HCT116 (cell line): ENCODE measurements around the gene TRPM4. TPM values are rescaled to one million over a fixed set of nuclear protein-coding genes. Genes with fewer than 3 reads are reported as not detected.

ENCODE experiments used
- ATAC-seq: fragments of 200-7000 bp; cut with Tn5 transposase; 2 replicates; pipeline ENCODE4 v1.9.1; 2020; ENCODE audit warnings: mild to moderate bottlenecking, moderate library complexity
- BruUV-seq: library from RNA; stranded (reverse); fragments of 400-500 nt; replicated peaks from 2 replicates; lab custom pipeline; 2021; lab: Mats Ljungman, UMichigan
- CTCF ChIA-PET: fragments of 300-600 bp; sonication (Branson Sonifier 250); formaldehyde crosslinking; loops from one replicate; lab custom pipeline; 2021; ENCODE audit warnings: antibody characterized with exemption; lab: Charles Lee
- POLR2A ChIA-PET: fragments of 300-600, 350-600 bp; sonication (Branson Sonifier 250); formaldehyde crosslinking; loops from one replicate; lab custom pipeline; 2021; ENCODE audit warnings: antibody characterized with exemption; lab: Charles Lee
- RAD21 ChIA-PET, 2 experiments: fragments of 300-600 bp; sonication (Branson Sonifier 250); formaldehyde crosslinking; loops; one replicate each; lab custom pipeline; 2023; ENCODE audit warnings: low total read pairs in 2 of 2; ENCODE audit not compliant: uncharacterized antibody in 2 of 2, unreplicated experiment in 2 of 2, low non-redundant PET in 1 of 2; lab: Charles Lee
- DNase-seq: peaks from one replicate; pipeline ENCODE4 v3.0.0-alpha.2; 2010; ENCODE audit warnings: low read depth, low spot score
- H2AFZ ChIP-seq: fragments of 200-600 bp; shearing (Covaris generic), sonication (generic); 2 replicates; pipeline ENCODE4 v1.6.1; 2017; ENCODE audit warnings: low read depth, mixed run types, mixed read lengths, antibody characterized with exemption, low read length; ENCODE audit not compliant: poor library complexity, severe bottlenecking
- H3K27ac ChIP-seq: 2 replicates; pipeline ENCODE4 v1.5.1; 2012; ENCODE audit warnings: low read depth, low read length
- H3K27me3 ChIP-seq: fragments of 200-600 bp; sonication (generic); 2 replicates; pipeline ENCODE4 v1.6.1; 2016; ENCODE audit warnings: mixed run types, low read length, mixed read lengths; ENCODE audit not compliant: insufficient read depth
- H3K36me3 ChIP-seq, 2 experiments: fragments of 200-500 bp in 1 of 2; fragments of 200-600 bp in 1 of 2; sonication (Bioruptor generic) in 1 of 2; sonication (generic) in 1 of 2; 2 replicates each; pipeline versions ENCODE4 v1.5.1 to v1.6.1; 2014 to 2016; ENCODE audit warnings: low read length in 2 of 2, inconsistent platforms in 1 of 2, mixed read lengths in 1 of 2, mixed run types in 1 of 2; ENCODE audit not compliant: insufficient read depth in 2 of 2, control insufficient read depth in 1 of 2
- H3K4me1 ChIP-seq, 2 experiments: fragments of 200-600 bp in 1 of 2; sonication (generic) in 1 of 2; 2 replicates each; pipeline versions ENCODE4 v1.5.1 to v1.6.1; 2012 to 2017; ENCODE audit warnings: low read length in 2 of 2, inconsistent platforms in 1 of 2, mild to moderate bottlenecking in 1 of 2, mixed read lengths in 1 of 2, mixed run types in 1 of 2, moderate library complexity in 1 of 2; ENCODE audit not compliant: insufficient read depth in 2 of 2, control insufficient read depth in 1 of 2
- H3K4me2 ChIP-seq: fragments of 200-600 bp; sonication (generic); 2 replicates; pipeline ENCODE4 v1.6.1; 2017; ENCODE audit warnings: mixed run types, low read length, mixed read lengths
- H3K4me3 ChIP-seq, 2 experiments: fragments of 200-600 bp in 1 of 2; sonication (generic) in 1 of 2; replicated peaks in 1 of 2; 2 replicates each; pipeline ENCODE4 v1.5.1; 2011 to 2016; ENCODE audit warnings: low read length in 2 of 2, control low read depth in 1 of 2, low read depth in 1 of 2, mild to moderate bottlenecking in 1 of 2, mixed read lengths in 1 of 2, mixed run types in 1 of 2
- H3K79me2 ChIP-seq: fragments of 200-600 bp; sonication (generic); 2 replicates; pipeline ENCODE4 v1.6.1; 2017; ENCODE audit warnings: mild to moderate bottlenecking, mixed run types, low read length, moderate library complexity, mixed read lengths; ENCODE audit not compliant: insufficient read depth
- H3K9ac ChIP-seq: fragments of 200-600 bp; sonication (generic); 2 replicates; pipeline ENCODE4 v1.6.1; 2016; ENCODE audit warnings: low read length, mixed read lengths
- H3K9me2 ChIP-seq: fragments of 200-600 bp; sonication (generic), shearing (Covaris generic); 2 replicates; pipeline ENCODE4 v1.6.1; 2017; ENCODE audit warnings: mixed run types, mild to moderate bottlenecking, moderate library complexity; ENCODE audit not compliant: insufficient read depth
- H3K9me3 ChIP-seq, 2 experiments: fragments of 200-500 bp in 1 of 2; fragments of 200-600 bp in 1 of 2; sonication (Bioruptor generic) in 1 of 2; sonication (generic) in 1 of 2; 2 replicates each; pipeline ENCODE4 v1.6.1; 2014 to 2017; ENCODE audit warnings: low read length in 2 of 2, mixed read lengths in 2 of 2, inconsistent platforms in 1 of 2, low read depth in 1 of 2, mild to moderate bottlenecking in 1 of 2, mixed run types in 1 of 2, moderate library complexity in 1 of 2; ENCODE audit not compliant: control insufficient read depth in 1 of 2, insufficient read depth in 1 of 2
- H4K20me1 ChIP-seq: fragments of 200-600 bp; sonication (generic), shearing (Covaris generic); 2 replicates; pipeline ENCODE4 v1.6.1; 2017; ENCODE audit warnings: mixed run types, mild to moderate bottlenecking, moderate library complexity; ENCODE audit not compliant: insufficient read depth
- EZH2phosphoT487 ChIP-seq: fragments of 200-600 bp; IDR thresholded peaks from 2 replicates; pipeline ENCODE4 v1.6.1; 2018; ENCODE audit warnings: antibody characterized with exemption, borderline replicate concordance
- FOSL1 ChIP-seq: IDR thresholded peaks from 2 replicates; pipeline ENCODE4 v1.6.1; 2012; ENCODE audit warnings: low read depth
- JUND ChIP-seq: IDR thresholded peaks from 2 replicates; pipeline ENCODE4 v1.6.1; 2012
- POLR2A ChIP-seq: IDR thresholded peaks from 2 replicates; pipeline ENCODE4 v1.7.0; 2011; ENCODE audit warnings: borderline replicate concordance; ENCODE audit not compliant: insufficient read depth, insufficient read length; ENCODE audit errors: extremely low read depth
- SP1 ChIP-seq: IDR thresholded peaks from 2 replicates; pipeline ENCODE4 v1.6.1; 2012; ENCODE audit warnings: low read depth
- TCF7L2 ChIP-seq: IDR thresholded peaks from 2 replicates; pipeline ENCODE4 v1.7.0; 2011; ENCODE audit warnings: borderline replicate concordance, inconsistent platforms; ENCODE audit not compliant: insufficient read depth, insufficient read length; ENCODE audit errors: extremely low read depth
- ZBTB33 ChIP-seq: IDR thresholded peaks from 2 replicates; pipeline ENCODE4 v1.6.1; 2011; ENCODE audit warnings: mild to moderate bottlenecking, low read length, moderate library complexity; ENCODE audit not compliant: insufficient replicate concordance; ENCODE audit errors: extremely low read depth
- ZNF274 ChIP-seq: fragments of 200-500 bp; sonication (Bioruptor generic); IDR thresholded peaks from 2 replicates; pipeline ENCODE4 v1.6.1; 2014; ENCODE audit warnings: mild to moderate bottlenecking, low read depth, low read length, inconsistent platforms
- intact Hi-C: fragments of 100-400 bp; cut with micrococcal nuclease; formaldehyde crosslinking; loops from 2 replicates; pipeline ENCODE4 v1.10.0; 2022
- total RNA-seq: library from RNA; stranded (reverse); gene quantifications from one replicate; pipeline ENCODE4 v1.2.1, GENCODE V29; 2021; ENCODE audit not compliant: unreplicated experiment

Gene TRPM4
- total RNA-seq, 1 experiment from 2014 or later, result 44.2 TPM

- Histone ChIP-seq H3K9me2 (no peaks in the 10 kb centered on the region), H3K9me3 (no peaks in the 10 kb centered on the region)
- intact Hi-C loops, result no loop called here
Observed at GRCh38 chr19:49128545-49129237, 28.9 kb upstream of the TRPM4 start.

GRCh38 chr19:49129238-49129583 lies 28.4 kb upstream of the TRPM4 start:
- intact Hi-C loops, result no loop called here
- Histone ChIP-seq H2AFZ (no peak overlapping the region), H3K4me1 (peaks cover 12 to 28% of the 10 kb centered on the region in 2 experiments), H3K9me3 (no peaks in the 10 kb centered on the region), H3K79me2 (no peaks in the 10 kb centered on the region), H3K27ac (peak overlapping the region; percentile 62), H3K27me3 (no peaks in the 10 kb centered on the region), H3K9ac (no peak overlapping the region; the same call in 1 of the 2 replicates), H3K9me2 (no peaks in the 10 kb centered on the region), H4K20me1 (no peaks in the 10 kb centered on the region), H3K4me2 (peak overlapping the region; percentile 88), H3K4me3 (peak overlapping the region in 1 of 2 experiments; percentile 60; a peak in 2 of 4 replicates), H3K36me3 (peaks cover 0 to 8% of the 10 kb centered on the region in 2 experiments; a peak in 2 of 4 replicates)
- DNase-seq (no peak), ATAC-seq (no peak)
- ChIA-PET RAD21 (no interaction called here), POLR2A (interaction anchor here (1.3 to 2.3 kb wide), 2 partner anchors 15 to 21 kb away, joined by 5 to 9 read pairs; partner anchors contain the start of gene LIN7B), CTCF (interaction anchor here (1.7 kb wide), 1 partner anchor 17 kb away, joined by 6 read pairs; no protein-coding TSS in a partner anchor)
- no TSS peak for BruUV-seq
- no peak for TF ChIP-seq SP1
- TF ChIP-seq ZBTB33, result no peak
- TF ChIP-seq TCF7L2, result no peak

More at GRCh38 chr19:49128545-49129237, 28.9 kb upstream of the TRPM4 start:
- Histone ChIP-seq H4K20me1 (no peaks in the 10 kb centered on the region), H3K36me3 (peaks cover 0 to 5% of the 10 kb centered on the region in 2 experiments; a peak in 1 of 4 replicates), H3K27ac (peak overlapping the region; percentile 62), H3K4me2 (peak overlapping the region; percentile 88), H3K4me1 (peaks cover 12 to 26% of the 10 kb centered on the region in 2 experiments), H3K9ac (peak overlapping the region; percentile 57), H3K4me3 (peak overlapping the region; percentile 40 to 60), H3K27me3 (no peaks in the 10 kb centered on the region), H2AFZ (no peak overlapping the region), H3K79me2 (no peaks in the 10 kb centered on the region)
- CTCF ChIA-PET, result interaction anchor here (1.3 to 2.2 kb wide), 6 partner anchors 8 to 70 kb away, joined by 3 to 17 read pairs (median 10); partner anchors contain the start of gene LIN7B
- POLR2A ChIA-PET, result interaction anchor here (0.6 to 2.3 kb wide), 5 partner anchors 15 to 1404 kb away, joined by 4 to 9 read pairs (median 5); partner anchors contain the start of genes GYS1, LIN7B and RUVBL2
- no peak for ATAC-seq
- RAD21 ChIA-PET, result no interaction called here
- TF ChIP-seq FOSL1, result no peak
- no peak for TF ChIP-seq POLR2A
- no peak for TF ChIP-seq ZNF274
- no peak for TF ChIP-seq JUND
- TF ChIP-seq EZH2phosphoT487, result no peak
- no peak for DNase-seq
- BruUV-seq, result TSS peak; percentile 89
